ENCODE data around the gene HMCN1. TPM values are rescaled to one million over a fixed set of nuclear protein-coding genes. Genes with fewer than 3 reads are reported as not detected.

HMCN1 gene
- polyA plus RNA-seq, 1 donor from 2014 or later, result 0.66 TPM

DNA sequence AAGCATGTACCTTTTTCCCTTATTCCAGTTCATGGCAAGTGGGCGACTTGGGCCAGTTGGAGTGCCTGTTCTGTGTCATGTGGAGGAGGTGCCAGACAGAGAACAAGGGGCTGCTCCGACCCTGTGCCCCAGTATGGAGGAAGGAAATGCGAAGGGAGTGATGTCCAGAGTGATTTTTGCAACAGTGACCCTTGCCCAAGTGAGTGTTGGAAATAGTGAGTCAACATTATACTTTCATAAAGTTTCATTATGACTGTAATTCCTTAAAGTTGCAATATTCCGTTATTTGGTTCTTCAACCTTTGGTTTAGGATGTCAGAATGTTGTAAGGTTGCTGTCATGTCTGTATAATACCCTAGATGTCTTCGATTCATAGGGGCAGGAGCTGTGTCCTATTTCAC lies 410.3 kb downstream of the HMCN1 start:
- Histone ChIP-seq H2AFZ (ENCODE audit: low read depth, low read length) (no peak overlapping the region), H3K79me2 (replicated peaks; ENCODE audit: insufficient read depth, low read length) (no peaks in the 10 kb centered on the region), H3K36me3 (ENCODE audit: insufficient read depth, low read length) (no peaks in the 10 kb centered on the region), H3F3A (ENCODE audit: insufficient read depth, low read length, poor library complexity, severe bottlenecking) (no peaks in the 10 kb centered on the region), H3K9me2 (ENCODE audit: insufficient read depth, low read length) (no peaks in the 10 kb centered on the region), H3K9me3 (ENCODE audit: low read length) (no peaks in the 10 kb centered on the region), H3K4me2 (ENCODE audit: low read length) (no peak overlapping the region), H3K27me3 (ENCODE audit: insufficient read depth, low read depth, low read length) (no peaks in the 10 kb centered on the region), H3K27ac (ENCODE audit: low read length) (no peak overlapping the region), H4K20me1 (ENCODE audit: insufficient read depth) (no peaks in the 10 kb centered on the region), H3K4me3 (ENCODE audit: low read length) (no peak overlapping the region), H3K9ac (ENCODE audit: low read length) (no peak overlapping the region)
- TF ChIP-seq POLR2AphosphoS5 (IDR thresholded peaks at IDR 0.05) (no peak), MXI1 (conservative IDR thresholded peaks at IDR 0.05; ENCODE audit: poor library complexity, severe bottlenecking) (no peak), RAD21 (conservative IDR thresholded peaks at IDR 0.05) (no peak), EZH2 (IDR thresholded peaks at IDR 0.05; ENCODE audit: borderline replicate concordance, insufficient read depth, low read length, poor library complexity, severe bottlenecking) (no peak), TAF1 (IDR thresholded peaks at IDR 0.05; ENCODE audit: low read depth) (no peak), EP300 (conservative IDR thresholded peaks at IDR 0.05; ENCODE audit: poor library complexity, severe bottlenecking) (no peak), SMC3 (conservative IDR thresholded peaks at IDR 0.05; ENCODE audit: poor library complexity) (no peak), REST (IDR thresholded peaks at IDR 0.05; ENCODE audit: borderline replicate concordance) (no peak)
- TF ChIP-seq, protein P1, sequence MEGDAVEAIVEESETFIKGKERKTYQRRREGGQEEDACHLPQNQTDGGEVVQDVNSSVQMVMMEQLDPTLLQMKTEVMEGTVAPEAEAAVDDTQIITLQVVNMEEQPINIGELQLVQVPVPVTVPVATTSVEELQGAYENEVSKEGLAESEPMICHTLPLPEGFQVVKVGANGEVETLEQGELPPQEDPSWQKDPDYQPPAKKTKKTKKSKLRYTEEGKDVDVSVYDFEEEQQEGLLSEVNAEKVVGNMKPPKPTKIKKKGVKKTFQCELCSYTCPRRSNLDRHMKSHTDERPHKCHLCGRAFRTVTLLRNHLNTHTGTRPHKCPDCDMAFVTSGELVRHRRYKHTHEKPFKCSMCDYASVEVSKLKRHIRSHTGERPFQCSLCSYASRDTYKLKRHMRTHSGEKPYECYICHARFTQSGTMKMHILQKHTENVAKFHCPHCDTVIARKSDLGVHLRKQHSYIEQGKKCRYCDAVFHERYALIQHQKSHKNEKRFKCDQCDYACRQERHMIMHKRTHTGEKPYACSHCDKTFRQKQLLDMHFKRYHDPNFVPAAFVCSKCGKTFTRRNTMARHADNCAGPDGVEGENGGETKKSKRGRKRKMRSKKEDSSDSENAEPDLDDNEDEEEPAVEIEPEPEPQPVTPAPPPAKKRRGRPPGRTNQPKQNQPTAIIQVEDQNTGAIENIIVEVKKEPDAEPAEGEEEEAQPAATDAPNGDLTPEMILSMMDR (IDR thresholded peaks at IDR 0.05; ENCODE audit: poor library complexity, severe bottlenecking), result no peak

GRCh38 chr1:186146974-186147373 lies 412.8 kb downstream of the HMCN1 start:
- Histone ChIP-seq H4K20me1 (ENCODE audit: insufficient read depth) (no peaks in the 10 kb centered on the region), H3F3A (ENCODE audit: insufficient read depth, low read length, poor library complexity, severe bottlenecking) (no peaks in the 10 kb centered on the region), H3K4me2 (ENCODE audit: low read length) (no peak overlapping the region), H3K4me3 (ENCODE audit: low read length) (no peak overlapping the region), H2AFZ (ENCODE audit: low read depth, low read length) (no peak overlapping the region), H3K36me3 (ENCODE audit: insufficient read depth, low read length) (no peaks in the 10 kb centered on the region), H3K9me2 (ENCODE audit: insufficient read depth, low read length) (no peaks in the 10 kb centered on the region), H3K9me3 (ENCODE audit: low read length) (no peaks in the 10 kb centered on the region), H3K79me2 (replicated peaks; ENCODE audit: insufficient read depth, low read length) (no peaks in the 10 kb centered on the region), H3K27me3 (ENCODE audit: insufficient read depth, low read depth, low read length) (no peaks in the 10 kb centered on the region), H3K9ac (ENCODE audit: low read length) (no peak overlapping the region), H3K27ac (ENCODE audit: low read length) (no peak overlapping the region)
- TF ChIP-seq TAF1 (IDR thresholded peaks at IDR 0.05; ENCODE audit: low read depth) (no peak), SMC3 (conservative IDR thresholded peaks at IDR 0.05; ENCODE audit: poor library complexity) (no peak)

DNA sequence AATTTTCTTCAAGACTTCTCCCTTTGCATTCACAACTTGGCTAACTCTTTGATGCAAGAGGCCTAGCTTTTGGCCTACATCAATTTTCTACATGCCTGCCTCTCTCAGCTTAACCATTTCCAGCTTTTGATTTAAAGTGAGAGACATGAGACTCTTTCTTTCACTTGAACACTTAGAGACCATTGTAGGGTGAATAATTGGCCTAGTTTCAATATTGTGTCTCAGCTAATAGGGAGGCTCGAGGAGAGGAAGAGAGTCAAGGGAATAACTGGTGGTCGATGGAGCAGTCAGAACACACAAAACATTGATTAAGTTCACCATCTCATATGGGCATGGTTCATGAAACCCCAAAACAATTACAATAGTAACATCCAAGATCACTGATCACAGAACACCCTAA lies 415.4 kb downstream of the HMCN1 start:
- no peak for TF ChIP-seq SMC3 (conservative IDR thresholded peaks at IDR 0.05; ENCODE audit: poor library complexity)
- no peak for TF ChIP-seq RAD21 (conservative IDR thresholded peaks at IDR 0.05)
- TF ChIP-seq, protein P1 (IDR thresholded peaks at IDR 0.05; ENCODE audit: poor library complexity, severe bottlenecking), result no peak
- TF ChIP-seq REST (IDR thresholded peaks at IDR 0.05; ENCODE audit: borderline replicate concordance), result no peak
- TF ChIP-seq TAF1 (IDR thresholded peaks at IDR 0.05; ENCODE audit: low read depth), result no peak
- TF ChIP-seq MXI1 (conservative IDR thresholded peaks at IDR 0.05; ENCODE audit: poor library complexity, severe bottlenecking), result no peak
- no peak for TF ChIP-seq POLR2AphosphoS5 (IDR thresholded peaks at IDR 0.05)
- TF ChIP-seq EZH2 (IDR thresholded peaks at IDR 0.05; ENCODE audit: borderline replicate concordance, insufficient read depth, low read length, poor library complexity, severe bottlenecking), result no peak
- TF ChIP-seq EP300 (conservative IDR thresholded peaks at IDR 0.05; ENCODE audit: poor library complexity, severe bottlenecking), result no peak
- Histone ChIP-seq H3K9me3 (ENCODE audit: low read length) (no peaks in the 10 kb centered on the region), H3K9me2 (ENCODE audit: insufficient read depth, low read length) (no peaks in the 10 kb centered on the region), H4K20me1 (ENCODE audit: insufficient read depth) (no peaks in the 10 kb centered on the region), H2AFZ (ENCODE audit: low read depth, low read length) (no peak overlapping the region), H3K27ac (ENCODE audit: low read length) (no peak overlapping the region), H3K27me3 (ENCODE audit: insufficient read depth, low read depth, low read length) (no peaks in the 10 kb centered on the region), H3F3A (ENCODE audit: insufficient read depth, low read length, poor library complexity, severe bottlenecking) (no peaks in the 10 kb centered on the region), H3K4me3 (ENCODE audit: low read length) (no peak overlapping the region), H3K4me2 (ENCODE audit: low read length) (no peak overlapping the region), H3K79me2 (replicated peaks; ENCODE audit: insufficient read depth, low read length) (no peaks in the 10 kb centered on the region), H3K9ac (ENCODE audit: low read length) (no peak overlapping the region), H3K36me3 (ENCODE audit: insufficient read depth, low read length) (no peaks in the 10 kb centered on the region)
